Measurements from ENCODE around the gene COL1A2.

DNA sequence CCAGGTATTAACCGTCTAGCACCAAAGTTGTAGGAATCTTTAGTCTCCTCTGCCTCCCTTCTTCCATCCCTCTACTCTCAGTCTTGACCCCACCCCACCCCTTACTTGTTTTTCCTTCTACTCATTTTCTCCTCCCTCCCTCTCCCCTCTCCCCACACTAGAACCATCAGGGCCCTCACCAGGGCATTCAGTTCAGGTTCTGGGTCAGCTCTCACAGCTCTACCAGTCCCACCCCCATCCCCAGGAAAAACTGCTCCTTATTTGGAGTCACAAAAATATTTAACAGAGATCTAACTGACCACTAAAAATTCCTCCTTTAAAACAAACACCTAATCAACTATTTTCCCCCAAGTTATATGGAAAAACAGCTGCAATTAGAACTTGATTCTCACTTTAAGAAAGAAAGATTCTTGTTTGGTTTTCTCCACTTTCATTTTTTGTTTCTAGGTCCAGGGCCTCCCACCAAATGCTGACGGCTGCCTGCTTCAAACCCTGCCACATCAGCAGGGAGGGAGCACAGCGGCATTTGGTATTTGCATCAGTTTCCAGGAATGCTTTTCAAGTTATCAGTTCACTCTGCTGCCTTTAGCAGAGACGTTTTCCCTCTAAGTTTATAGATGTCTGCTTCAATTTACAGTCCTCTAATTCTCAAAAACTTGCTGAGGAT, 2.8 kb upstream of the COL1A2 start:
- TF ChIP-seq, protein P1, sequence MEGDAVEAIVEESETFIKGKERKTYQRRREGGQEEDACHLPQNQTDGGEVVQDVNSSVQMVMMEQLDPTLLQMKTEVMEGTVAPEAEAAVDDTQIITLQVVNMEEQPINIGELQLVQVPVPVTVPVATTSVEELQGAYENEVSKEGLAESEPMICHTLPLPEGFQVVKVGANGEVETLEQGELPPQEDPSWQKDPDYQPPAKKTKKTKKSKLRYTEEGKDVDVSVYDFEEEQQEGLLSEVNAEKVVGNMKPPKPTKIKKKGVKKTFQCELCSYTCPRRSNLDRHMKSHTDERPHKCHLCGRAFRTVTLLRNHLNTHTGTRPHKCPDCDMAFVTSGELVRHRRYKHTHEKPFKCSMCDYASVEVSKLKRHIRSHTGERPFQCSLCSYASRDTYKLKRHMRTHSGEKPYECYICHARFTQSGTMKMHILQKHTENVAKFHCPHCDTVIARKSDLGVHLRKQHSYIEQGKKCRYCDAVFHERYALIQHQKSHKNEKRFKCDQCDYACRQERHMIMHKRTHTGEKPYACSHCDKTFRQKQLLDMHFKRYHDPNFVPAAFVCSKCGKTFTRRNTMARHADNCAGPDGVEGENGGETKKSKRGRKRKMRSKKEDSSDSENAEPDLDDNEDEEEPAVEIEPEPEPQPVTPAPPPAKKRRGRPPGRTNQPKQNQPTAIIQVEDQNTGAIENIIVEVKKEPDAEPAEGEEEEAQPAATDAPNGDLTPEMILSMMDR (IDR thresholded peaks at IDR 0.05; ENCODE audit: insufficient read depth, low read depth, low read length) = no peak
- TF ChIP-seq EZH2 (IDR thresholded peaks at IDR 0.05; ENCODE audit: insufficient read depth, low read length) = no peak
